Activated CD8-positive, alpha-beta T cell treated with anti-CD3 and anti-CD28 coated beads for 36 hours (primary cell): Measurements from ENCODE around the gene PTPRG. TPM values are rescaled to one million over a fixed set of nuclear protein-coding genes. Genes with fewer than 3 reads are reported as not detected.

Experiments
- ATAC-seq: fragments of 200-7000 bp; cut with Tn5 transposase; one replicate; pipeline ENCODE4 v1.10.0; 2021; ENCODE audit warnings: mild to moderate bottlenecking, moderate library complexity
- CTCF ChIA-PET: fragments of 350-600 bp; sonication (Branson Sonifier 250); formaldehyde crosslinking; loops from one replicate; lab custom pipeline; 2021; ENCODE audit warnings: antibody characterized with exemption; lab: Charles Lee
- POLR2A ChIA-PET: fragments of 350-600 bp; sonication (Branson Sonifier 250); formaldehyde crosslinking; loops from one replicate; lab custom pipeline; 2021; ENCODE audit warnings: antibody characterized with exemption; lab: Charles Lee
- DNase-seq: peaks from one replicate; pipeline ENCODE4 v3.0.0-alpha.2; 2020
- H3K27ac Mint-ChIP-seq: one replicate; pipeline ENCODE4 v1.8.0; 2021; ENCODE audit warnings: mild to moderate bottlenecking, mixed read lengths
- H3K27me3 Mint-ChIP-seq: one replicate; pipeline ENCODE4 v1.8.0; 2021; ENCODE audit warnings: mixed read lengths
- H3K36me3 Mint-ChIP-seq: one replicate; pipeline ENCODE4 v1.8.0; 2021; ENCODE audit warnings: low read depth, mixed read lengths
- H3K4me1 Mint-ChIP-seq: one replicate; pipeline ENCODE4 v1.8.0; 2021; ENCODE audit warnings: low read depth, mixed read lengths
- H3K4me3 Mint-ChIP-seq: one replicate; pipeline ENCODE4 v1.8.0; 2021; ENCODE audit warnings: mild to moderate bottlenecking, moderate library complexity, mixed read lengths
- H3K9me3 Mint-ChIP-seq: one replicate; pipeline ENCODE4 v1.8.0; 2021; ENCODE audit warnings: mixed read lengths
- intact Hi-C: fragments of 100-400 bp; cut with micrococcal nuclease; formaldehyde crosslinking; loops from one replicate; pipeline ENCODE4 v1.10.0; 2022
- total RNA-seq, 2 experiments: library from RNA; stranded (reverse); gene quantifications; one replicate each; pipeline ENCODE4 v1.2.3, GENCODE V29; 2021
- TF ChIP-seq, protein P1 (sequence below): fragments of 200-600 bp; IDR thresholded peaks from one replicate; pipeline ENCODE4 v1.8.0; 2022; ENCODE audit warnings: antibody characterized with exemption, mild to moderate bottlenecking

Gene PTPRG
- total RNA-seq, 2 experiments from 2014 or later: not detected

DNA sequence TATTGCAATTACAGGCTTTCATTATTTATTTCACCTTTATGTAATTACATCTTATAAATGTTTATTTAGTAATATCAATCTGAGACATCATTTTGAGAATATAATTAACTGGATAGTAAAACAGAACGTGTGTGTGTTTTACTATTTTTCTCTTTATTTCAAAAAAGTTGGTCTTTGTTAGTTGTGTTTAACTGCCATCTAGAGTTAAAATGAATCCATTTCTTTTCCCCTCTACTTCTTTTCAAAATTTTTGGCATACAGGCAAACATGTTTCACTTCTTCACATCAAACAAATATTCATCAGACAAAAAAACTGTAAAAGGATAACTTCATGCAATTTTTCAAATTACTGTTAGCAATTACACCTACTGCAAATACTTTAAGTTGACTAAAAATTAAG is 750.8 kb downstream of the PTPRG start:
- Mint-ChIP-seq H3K36me3 (no peaks in the 10 kb centered on the region), H3K27me3 (peaks cover 17% of the 10 kb centered on the region), H3K4me1 (no peaks in the 10 kb centered on the region), H3K4me3 (no peak overlapping the region), H3K27ac (no peak overlapping the region), H3K9me3 (no peaks in the 10 kb centered on the region)
- TF ChIP-seq, protein P1, sequence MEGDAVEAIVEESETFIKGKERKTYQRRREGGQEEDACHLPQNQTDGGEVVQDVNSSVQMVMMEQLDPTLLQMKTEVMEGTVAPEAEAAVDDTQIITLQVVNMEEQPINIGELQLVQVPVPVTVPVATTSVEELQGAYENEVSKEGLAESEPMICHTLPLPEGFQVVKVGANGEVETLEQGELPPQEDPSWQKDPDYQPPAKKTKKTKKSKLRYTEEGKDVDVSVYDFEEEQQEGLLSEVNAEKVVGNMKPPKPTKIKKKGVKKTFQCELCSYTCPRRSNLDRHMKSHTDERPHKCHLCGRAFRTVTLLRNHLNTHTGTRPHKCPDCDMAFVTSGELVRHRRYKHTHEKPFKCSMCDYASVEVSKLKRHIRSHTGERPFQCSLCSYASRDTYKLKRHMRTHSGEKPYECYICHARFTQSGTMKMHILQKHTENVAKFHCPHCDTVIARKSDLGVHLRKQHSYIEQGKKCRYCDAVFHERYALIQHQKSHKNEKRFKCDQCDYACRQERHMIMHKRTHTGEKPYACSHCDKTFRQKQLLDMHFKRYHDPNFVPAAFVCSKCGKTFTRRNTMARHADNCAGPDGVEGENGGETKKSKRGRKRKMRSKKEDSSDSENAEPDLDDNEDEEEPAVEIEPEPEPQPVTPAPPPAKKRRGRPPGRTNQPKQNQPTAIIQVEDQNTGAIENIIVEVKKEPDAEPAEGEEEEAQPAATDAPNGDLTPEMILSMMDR: no peak
- no peak for ATAC-seq
- ChIA-PET CTCF (no interaction called here), POLR2A (no interaction called here)
- no peak for DNase-seq
- intact Hi-C loops: no loop called here

DNA sequence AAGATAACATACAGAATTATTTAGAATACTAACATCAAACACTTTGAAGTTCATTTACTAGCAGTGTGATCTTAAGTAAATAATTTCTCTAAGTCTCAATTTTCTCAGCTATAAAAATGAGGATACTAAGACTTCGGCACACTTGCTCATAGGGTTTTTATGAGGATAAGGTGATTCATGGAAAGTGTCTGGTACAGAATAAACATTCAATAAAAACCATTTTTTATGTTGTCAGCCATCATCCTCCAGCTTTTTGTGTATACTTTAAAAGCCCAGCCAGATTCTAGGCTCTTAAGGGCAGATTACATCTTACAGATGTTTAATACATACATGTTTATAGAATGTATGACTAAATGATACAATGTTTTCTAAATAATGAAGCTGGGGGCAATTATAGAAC is 755.2 kb downstream of the PTPRG start:
- ChIA-PET CTCF (no interaction called here), POLR2A (no interaction called here)
- peaks cover 10% of the 10 kb centered on the region for H3K9me3 Mint-ChIP-seq
- H3K27me3 Mint-ChIP-seq: peaks cover 45% of the 10 kb centered on the region
- DNase-seq (no peak), ATAC-seq (no peak)
- peaks cover 11% of the 10 kb centered on the region for H3K36me3 Mint-ChIP-seq
- intact Hi-C loops: no loop called here
- no peak overlapping the region for H3K27ac Mint-ChIP-seq
- peaks cover 10% of the 10 kb centered on the region for H3K4me1 Mint-ChIP-seq
- no peak overlapping the region for H3K4me3 Mint-ChIP-seq
- TF ChIP-seq, protein P1: no peak

DNA sequence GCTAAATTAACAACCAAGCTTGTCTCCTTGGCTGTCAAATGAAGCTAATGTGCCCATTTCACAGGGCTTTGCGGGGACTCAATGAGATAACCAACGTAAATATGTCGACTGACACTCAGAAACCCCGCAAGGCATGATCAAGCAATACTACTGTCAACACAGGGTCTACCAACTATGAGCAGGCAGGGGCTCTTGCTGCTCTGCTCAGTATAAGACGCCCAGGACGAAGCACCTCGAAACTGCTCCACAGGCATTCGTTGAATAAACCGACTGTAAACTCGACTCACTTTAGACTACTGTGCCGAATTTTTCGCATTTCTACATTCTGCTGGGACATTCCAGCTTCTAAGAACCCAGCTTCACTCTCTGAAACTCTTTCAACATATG is 757.0 kb downstream of the PTPRG start:
- DNase-seq (no peak), ATAC-seq (no peak)
- H3K4me1 Mint-ChIP-seq: peaks cover 10% of the 10 kb centered on the region
- H3K9me3 Mint-ChIP-seq: peaks cover 10% of the 10 kb centered on the region
- intact Hi-C loops: no loop called here
- peaks cover 43% of the 10 kb centered on the region for H3K27me3 Mint-ChIP-seq
- TF ChIP-seq, protein P1: no peak
- ChIA-PET CTCF (no interaction called here), POLR2A (interaction anchor here (0.7 kb wide), 1 partner anchor 11 kb away, joined by 3 read pairs; no protein-coding TSS in a partner anchor)
- peaks cover 11% of the 10 kb centered on the region for H3K36me3 Mint-ChIP-seq
- peak overlapping the region; percentile 76 for H3K4me3 Mint-ChIP-seq
- H3K27ac Mint-ChIP-seq: no peak overlapping the region

DNA sequence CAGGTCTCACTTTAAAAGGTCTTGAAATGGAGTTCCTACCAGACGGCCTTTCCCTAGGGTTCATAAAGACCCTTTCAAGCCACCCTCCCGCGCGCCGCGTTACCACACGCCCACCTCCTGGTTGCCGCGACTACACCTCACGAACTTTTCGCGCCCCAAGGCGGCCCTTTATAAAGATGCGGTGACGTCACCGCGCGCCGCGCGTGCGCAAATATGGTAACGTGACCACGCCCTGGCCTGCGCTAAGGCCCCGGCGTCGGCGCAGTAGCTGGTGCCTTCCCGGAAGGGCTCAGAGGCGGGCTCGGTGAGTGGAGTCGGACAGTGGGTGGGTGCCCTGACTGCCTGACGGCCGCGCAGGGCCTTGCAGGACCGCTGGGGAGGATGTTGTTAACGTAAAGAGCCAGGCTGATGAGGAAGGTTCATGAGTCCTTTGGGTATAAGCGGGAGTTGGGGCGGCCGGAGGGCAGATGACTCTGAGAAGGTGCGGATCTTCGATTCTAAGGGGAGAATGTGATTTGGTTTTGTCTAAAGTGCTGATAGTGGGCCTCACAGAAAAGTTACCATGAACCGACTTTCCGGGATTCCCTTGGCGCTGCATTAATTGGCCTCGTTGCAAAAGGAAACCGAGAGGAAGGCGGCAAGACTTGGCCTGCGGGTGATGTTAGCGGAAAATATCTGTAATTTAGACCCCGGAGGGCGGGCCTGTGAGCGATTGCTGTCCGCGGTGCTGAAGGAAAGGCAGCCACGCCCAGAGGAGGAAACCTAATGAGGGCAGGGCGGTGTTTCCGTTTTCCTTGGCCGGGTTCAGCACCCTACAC is 757.6 kb downstream of the PTPRG start:
- Mint-ChIP-seq H3K27me3 (peaks cover 43% of the 10 kb centered on the region), H3K4me3 (peak overlapping the region; percentile 76), H3K4me1 (peaks cover 10% of the 10 kb centered on the region), H3K9me3 (peaks cover 10% of the 10 kb centered on the region), H3K36me3 (peaks cover 11% of the 10 kb centered on the region), H3K27ac (peak overlapping the region; percentile 90)
- TF ChIP-seq, protein P1: no peak
- POLR2A ChIA-PET: interaction anchor here (0.7 kb wide), 1 partner anchor 11 kb away, joined by 3 read pairs; no protein-coding TSS in a partner anchor
- intact Hi-C loops: no loop called here
- CTCF ChIA-PET: no interaction called here
- ATAC-seq (peak; percentile 95), DNase-seq (peak; percentile 76)

DNA sequence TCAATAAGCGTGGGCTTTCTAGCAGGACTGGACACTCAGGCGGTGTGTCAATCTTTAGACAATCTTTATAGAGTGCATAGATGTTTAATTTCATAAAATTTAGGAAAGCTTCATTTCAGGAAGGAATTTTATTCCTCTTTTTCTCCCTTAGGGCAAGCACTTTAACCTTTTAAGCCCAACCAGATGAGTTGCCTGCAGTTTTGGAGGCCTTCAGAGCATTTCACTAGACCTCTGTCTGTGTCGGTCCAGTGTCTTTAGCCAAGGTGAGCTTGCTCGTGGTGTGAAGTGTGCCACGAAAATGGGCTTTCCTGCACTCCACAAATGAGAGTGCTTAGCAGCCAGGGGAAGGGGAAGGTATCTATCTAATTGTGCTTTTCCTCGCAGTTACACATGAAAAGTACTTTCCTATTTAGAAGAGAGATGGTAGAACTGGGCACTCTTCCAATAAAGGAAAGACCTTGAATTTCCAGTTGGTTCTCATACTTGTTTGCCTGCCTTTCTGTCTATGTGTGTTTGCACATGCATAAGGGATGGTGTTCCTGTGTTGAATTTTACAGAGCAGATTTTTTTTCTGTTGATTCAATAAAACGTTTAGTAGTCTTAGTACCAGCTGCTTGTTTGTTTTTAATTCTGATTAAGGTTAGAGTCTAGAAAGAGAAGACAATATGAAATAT is 758.3 kb downstream of the PTPRG start:
- Mint-ChIP-seq H3K36me3 (peaks cover 11% of the 10 kb centered on the region), H3K4me3 (peak overlapping the region; percentile 76), H3K4me1 (peaks cover 10% of the 10 kb centered on the region), H3K27ac (no peak overlapping the region), H3K9me3 (peaks cover 10% of the 10 kb centered on the region), H3K27me3 (peaks cover 39% of the 10 kb centered on the region)
- DNase-seq (no peak), ATAC-seq (no peak)
- POLR2A ChIA-PET: no interaction called here
- intact Hi-C loops: no loop called here
- CTCF ChIA-PET: no interaction called here
- TF ChIP-seq, protein P1: no peak
